OCI-LY3 (cell line): ENCODE measurements around the gene PDX1.

ENCODE experiments used
- H2AFZ ChIP-seq: fragments of 200-600, 300-600 bp; shearing (Covaris generic); 2 replicates; pipeline ENCODE4 v1.6.0; 2014; ENCODE audit warnings: antibody characterized with exemption, low read depth, low read length
- H3K27ac ChIP-seq: fragments of 200-600, 300-600 bp; sonication (generic); 2 replicates; pipeline ENCODE4 v1.5.1; 2014; ENCODE audit warnings: mild to moderate bottlenecking, low read length, moderate library complexity, mixed read lengths
- H3K27me3 ChIP-seq: fragments of 200-600, 300-600 bp; sonication (generic); 2 replicates; pipeline ENCODE4 v1.6.1; 2014; ENCODE audit warnings: low read depth, low read length, mixed read lengths
- H3K36me3 ChIP-seq: fragments of 200-600, 300-600 bp; sonication (generic); replicated peaks from 2 replicates; pipeline ENCODE3; 2014; ENCODE audit warnings: low read depth, low read length, mixed read lengths
- H3K4me1 ChIP-seq: fragments of 300-600, 200-600 bp; sonication (generic); 2 replicates; pipeline ENCODE4 v1.6.1; 2014; ENCODE audit warnings: low read length, mixed read lengths
- H3K4me2 ChIP-seq: fragments of 200-600, 300-600 bp; sonication (generic); 2 replicates; pipeline ENCODE4 v1.6.1; 2014; ENCODE audit warnings: low read length, mixed read lengths
- H3K4me3 ChIP-seq: fragments of 300-600, 200-600 bp; sonication (generic); 2 replicates; pipeline ENCODE4 v1.5.1; 2014; ENCODE audit warnings: antibody characterized with exemption, mild to moderate bottlenecking, low read length, moderate library complexity
- H3K79me2 ChIP-seq: fragments of 300-600, 200-600 bp; shearing (Covaris generic); 2 replicates; pipeline ENCODE4 v1.6.1; 2014; ENCODE audit warnings: mild to moderate bottlenecking, low read length, mixed read lengths
- H3K9ac ChIP-seq: fragments of 300-600, 200-600 bp; shearing (Covaris generic); 2 replicates; pipeline ENCODE4 v1.6.0; 2014; ENCODE audit warnings: mild to moderate bottlenecking, low read length, moderate library complexity
- H3K9me3 ChIP-seq: fragments of 200-600, 300-600 bp; shearing (Covaris generic); 2 replicates; pipeline ENCODE4 v1.6.1; 2014; ENCODE audit warnings: low read length, mixed read lengths; ENCODE audit not compliant: insufficient read depth
- H4K20me1 ChIP-seq: fragments of 200-600, 300-600 bp; sonication (generic); 2 replicates; pipeline ENCODE4 v1.6.1; 2016; ENCODE audit warnings: low read length, mixed read lengths; ENCODE audit not compliant: insufficient read depth
- EZH2phosphoT487 ChIP-seq: fragments of 200-600 bp; shearing (Covaris generic); IDR thresholded peaks from 2 replicates; pipeline ENCODE4 v1.6.1; 2018; ENCODE audit warnings: antibody characterized with exemption, mixed run types, low read depth
- TF ChIP-seq, protein P1 (sequence below): fragments of 200-600, 300-600 bp; sonication (generic); IDR thresholded peaks from 2 replicates; pipeline ENCODE4 v1.5.1; 2014; ENCODE audit warnings: antibody characterized with exemption, low read length, low read depth

PDX1 gene

DNA sequence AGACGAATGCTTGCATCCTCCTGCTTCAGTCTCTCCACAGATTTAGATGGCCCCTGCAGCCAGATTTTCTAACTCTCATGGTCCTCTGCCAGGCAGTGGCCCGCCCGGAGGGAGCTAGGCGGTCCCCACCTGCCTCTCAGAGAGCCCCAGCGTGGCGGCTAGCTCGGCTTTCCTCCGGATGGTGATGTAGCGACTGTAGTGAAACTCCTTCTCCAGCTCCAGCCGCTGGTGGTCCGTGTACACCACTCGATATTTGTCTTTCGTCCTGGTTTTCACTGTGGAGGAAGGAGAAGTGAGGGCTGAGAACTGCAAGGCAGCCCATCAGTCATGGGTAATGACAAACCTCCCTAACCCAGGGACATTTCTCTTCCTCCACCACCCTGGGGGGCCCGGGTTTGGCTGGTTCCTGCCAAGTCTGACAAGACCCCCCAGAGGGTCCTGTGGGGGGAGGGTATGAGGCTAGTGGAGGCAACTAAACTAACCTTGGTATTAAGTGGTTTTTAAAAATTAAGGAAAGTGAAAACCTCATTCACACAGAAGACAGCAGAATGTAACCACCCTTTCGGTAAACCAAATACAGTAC is 45.0 kb downstream of the PDX1 start:
- no peaks in the 10 kb centered on the region for H3K27me3 ChIP-seq
- H3K36me3 ChIP-seq: no peaks in the 10 kb centered on the region
- H3K27ac ChIP-seq: no peak overlapping the region
- H3K4me3 ChIP-seq: no peak overlapping the region
- H3K9ac ChIP-seq: no peak overlapping the region
- no peaks in the 10 kb centered on the region for H3K79me2 ChIP-seq
- no peaks in the 10 kb centered on the region for H4K20me1 ChIP-seq
- no peaks in the 10 kb centered on the region for H3K9me3 ChIP-seq
- H2AFZ ChIP-seq: no peak overlapping the region
- no peak overlapping the region for H3K4me2 ChIP-seq
- no peak for TF ChIP-seq EZH2phosphoT487
- TF ChIP-seq, protein P1, sequence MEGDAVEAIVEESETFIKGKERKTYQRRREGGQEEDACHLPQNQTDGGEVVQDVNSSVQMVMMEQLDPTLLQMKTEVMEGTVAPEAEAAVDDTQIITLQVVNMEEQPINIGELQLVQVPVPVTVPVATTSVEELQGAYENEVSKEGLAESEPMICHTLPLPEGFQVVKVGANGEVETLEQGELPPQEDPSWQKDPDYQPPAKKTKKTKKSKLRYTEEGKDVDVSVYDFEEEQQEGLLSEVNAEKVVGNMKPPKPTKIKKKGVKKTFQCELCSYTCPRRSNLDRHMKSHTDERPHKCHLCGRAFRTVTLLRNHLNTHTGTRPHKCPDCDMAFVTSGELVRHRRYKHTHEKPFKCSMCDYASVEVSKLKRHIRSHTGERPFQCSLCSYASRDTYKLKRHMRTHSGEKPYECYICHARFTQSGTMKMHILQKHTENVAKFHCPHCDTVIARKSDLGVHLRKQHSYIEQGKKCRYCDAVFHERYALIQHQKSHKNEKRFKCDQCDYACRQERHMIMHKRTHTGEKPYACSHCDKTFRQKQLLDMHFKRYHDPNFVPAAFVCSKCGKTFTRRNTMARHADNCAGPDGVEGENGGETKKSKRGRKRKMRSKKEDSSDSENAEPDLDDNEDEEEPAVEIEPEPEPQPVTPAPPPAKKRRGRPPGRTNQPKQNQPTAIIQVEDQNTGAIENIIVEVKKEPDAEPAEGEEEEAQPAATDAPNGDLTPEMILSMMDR: no peak
- H3K4me1 ChIP-seq: no peaks in the 10 kb centered on the region

DNA sequence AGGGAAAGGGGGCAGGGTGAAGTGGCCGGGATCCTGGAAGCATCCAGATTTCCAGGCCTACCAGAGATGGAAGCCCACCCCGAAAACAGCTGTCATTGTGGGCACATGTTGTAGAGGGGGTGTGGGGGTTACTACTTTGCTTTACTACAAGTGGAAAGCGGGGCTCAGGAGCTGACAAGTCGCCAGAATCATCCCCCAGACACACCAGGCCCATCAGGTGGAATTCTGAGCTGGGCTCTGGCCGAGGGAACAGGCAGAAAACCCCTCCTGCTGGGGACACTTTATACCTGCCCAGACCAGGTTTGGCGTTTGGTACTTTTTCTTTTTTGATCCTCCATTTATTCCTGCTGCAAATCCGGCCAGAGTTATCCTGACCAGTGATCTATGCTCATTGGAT is 45.5 kb downstream of the PDX1 start:
- H3K9ac ChIP-seq: no peak overlapping the region
- H3K79me2 ChIP-seq: no peaks in the 10 kb centered on the region
- no peak overlapping the region for H3K27ac ChIP-seq
- no peaks in the 10 kb centered on the region for H3K4me1 ChIP-seq
- no peak overlapping the region for H3K4me3 ChIP-seq
- no peaks in the 10 kb centered on the region for H3K27me3 ChIP-seq
- no peaks in the 10 kb centered on the region for H3K9me3 ChIP-seq
- TF ChIP-seq, protein P1: no peak
- no peak for TF ChIP-seq EZH2phosphoT487
- H2AFZ ChIP-seq: no peak overlapping the region
- H3K36me3 ChIP-seq: no peaks in the 10 kb centered on the region
- no peak overlapping the region for H3K4me2 ChIP-seq
- no peaks in the 10 kb centered on the region for H4K20me1 ChIP-seq

DNA sequence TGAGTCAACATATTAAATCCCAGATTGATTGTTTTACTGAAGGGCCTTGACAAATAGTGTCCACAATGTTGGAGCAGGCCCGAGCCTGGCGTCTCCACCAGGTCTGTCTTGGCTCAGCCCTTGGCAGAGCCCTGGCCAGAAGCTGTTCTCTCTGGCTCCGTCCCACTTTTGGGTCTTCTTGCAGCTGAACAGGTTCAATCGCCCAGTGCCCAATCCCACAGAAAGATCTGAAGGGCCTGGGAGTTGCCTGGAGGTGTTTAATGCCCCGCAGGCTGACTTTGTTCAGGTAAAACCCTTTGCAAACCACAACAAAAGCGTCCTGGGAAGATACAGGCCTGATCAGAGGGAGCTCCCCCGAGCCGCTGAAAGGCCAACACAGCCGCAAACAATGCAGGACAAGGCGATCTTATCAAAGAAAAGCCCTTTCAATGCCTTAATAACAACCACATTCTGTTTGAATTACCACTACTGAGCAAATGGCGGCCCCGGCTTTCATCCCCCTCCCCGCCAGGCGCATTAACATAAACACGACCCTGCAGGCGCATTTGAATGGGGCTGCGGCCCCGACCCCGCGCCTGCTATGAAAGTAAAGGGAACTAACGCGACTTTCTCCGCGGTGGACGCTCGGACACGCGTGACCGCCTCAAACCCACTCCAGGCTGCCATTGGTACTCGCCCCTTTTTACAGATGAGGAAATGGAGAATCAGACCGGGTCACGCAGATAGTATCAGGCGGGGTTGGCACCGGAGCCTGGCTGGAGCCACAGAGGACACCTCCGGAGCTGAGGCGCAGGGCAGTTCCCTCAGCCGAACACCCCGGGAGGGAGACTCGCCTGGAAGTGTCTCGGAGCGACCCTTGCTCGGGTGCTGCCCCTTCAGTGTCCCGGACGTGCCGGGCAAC is 46.2 kb downstream of the PDX1 start:
- H3K9me3 ChIP-seq: no peaks in the 10 kb centered on the region
- H3K4me3 ChIP-seq: no peak overlapping the region
- no peaks in the 10 kb centered on the region for H3K36me3 ChIP-seq
- H3K9ac ChIP-seq: no peak overlapping the region
- H2AFZ ChIP-seq: no peak overlapping the region
- no peak for TF ChIP-seq EZH2phosphoT487
- TF ChIP-seq, protein P1: no peak
- H3K4me2 ChIP-seq: no peak overlapping the region
- H3K27me3 ChIP-seq: no peaks in the 10 kb centered on the region
- no peaks in the 10 kb centered on the region for H3K4me1 ChIP-seq
- no peaks in the 10 kb centered on the region for H3K79me2 ChIP-seq
- no peaks in the 10 kb centered on the region for H4K20me1 ChIP-seq
- H3K27ac ChIP-seq: no peak overlapping the region

DNA sequence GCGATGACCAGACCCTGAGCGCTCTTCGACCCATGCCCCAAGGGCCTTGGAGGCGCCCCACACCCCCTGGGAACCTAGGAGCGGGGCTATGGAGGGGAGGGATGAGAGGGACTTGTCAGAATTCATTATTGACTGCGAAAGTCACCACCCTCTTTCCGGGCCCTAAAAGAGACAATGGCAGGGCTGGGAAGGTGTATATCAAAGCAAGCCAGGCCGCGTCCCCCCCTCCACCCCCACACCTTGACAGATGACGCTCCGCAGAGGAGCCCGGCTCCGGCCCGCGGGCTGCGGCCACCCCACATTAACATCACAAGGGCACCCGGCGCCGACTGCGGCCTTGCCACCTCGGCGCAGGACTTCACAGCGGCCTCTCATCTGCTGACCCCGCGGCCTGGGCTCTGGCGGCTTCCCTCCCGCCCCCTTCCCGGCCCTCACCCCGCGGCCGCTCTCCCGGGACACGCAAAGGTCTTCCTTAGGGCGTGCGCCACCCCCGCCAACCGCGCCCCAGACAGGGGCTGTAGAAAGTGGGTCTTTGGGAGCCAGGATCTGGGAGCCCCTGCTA is 46.9 kb downstream of the PDX1 start:
- H3K36me3 ChIP-seq: no peaks in the 10 kb centered on the region
- H3K4me3 ChIP-seq: no peak overlapping the region
- H3K4me2 ChIP-seq: no peak overlapping the region
- no peak overlapping the region for H3K9ac ChIP-seq
- H3K4me1 ChIP-seq: no peaks in the 10 kb centered on the region
- no peaks in the 10 kb centered on the region for H4K20me1 ChIP-seq
- H3K27ac ChIP-seq: no peak overlapping the region
- no peaks in the 10 kb centered on the region for H3K79me2 ChIP-seq
- H3K27me3 ChIP-seq: no peaks in the 10 kb centered on the region
- TF ChIP-seq, protein P1: no peak
- TF ChIP-seq EZH2phosphoT487: no peak
- H3K9me3 ChIP-seq: no peaks in the 10 kb centered on the region
- H2AFZ ChIP-seq: no peak overlapping the region
